Activated naive CD4-positive, alpha-beta T cell treated with anti-CD3 and anti-CD28 coated beads, Interleukin-2, amount 10 ng/mL, durations not matched to agents 7 days and 5 days (primary cell): ENCODE measurements around the gene STRA6.
"Not testable (repeated sequence)": the region's sequence is repeated elsewhere in the genome, so short reads cannot be mapped to it uniquely, and the experiment has no call there.

Source experiments
- CTCF ChIA-PET: fragments of 350-600 bp; sonication (Branson Sonifier 250); formaldehyde crosslinking; loops from one replicate; lab custom pipeline; 2021; ENCODE audit warnings: antibody characterized with exemption; lab: Charles Lee
- DNase-seq: peaks from one replicate; pipeline ENCODE4 v3.0.0-alpha.2; 2020
- H3K27ac Mint-ChIP-seq: one replicate; pipeline ENCODE4 v1.8.0; 2021; ENCODE audit warnings: mild to moderate bottlenecking, moderate library complexity, mixed read lengths
- H3K27me3 Mint-ChIP-seq: one replicate; pipeline ENCODE4 v1.8.0; 2021; ENCODE audit warnings: mild to moderate bottlenecking, mixed read lengths
- H3K36me3 Mint-ChIP-seq: one replicate; pipeline ENCODE4 v1.8.0; 2021; ENCODE audit warnings: mixed read lengths
- H3K4me1 Mint-ChIP-seq: one replicate; pipeline ENCODE4 v1.8.0; 2021; ENCODE audit warnings: mixed read lengths
- H3K4me3 Mint-ChIP-seq: one replicate; pipeline ENCODE4 v1.8.0; 2021; ENCODE audit warnings: mild to moderate bottlenecking, moderate library complexity, mixed read lengths
- H3K9me3 Mint-ChIP-seq: one replicate; pipeline ENCODE4 v1.8.0; 2021; ENCODE audit warnings: mixed read lengths

Gene STRA6

GRCh38 chr15:74174219-74174957 is 28.2 kb downstream of the STRA6 start:
- CTCF ChIA-PET: no interaction called here
- H3K27ac Mint-ChIP-seq: no peak overlapping the region
- no peaks in the 10 kb centered on the region for H3K9me3 Mint-ChIP-seq
- DNase-seq: no peak
- no peak overlapping the region for H3K4me3 Mint-ChIP-seq
- H3K36me3 Mint-ChIP-seq: no peaks in the 10 kb centered on the region
- peaks cover 13% of the 10 kb centered on the region for H3K27me3 Mint-ChIP-seq
- no peaks in the 10 kb centered on the region for H3K4me1 Mint-ChIP-seq

DNA sequence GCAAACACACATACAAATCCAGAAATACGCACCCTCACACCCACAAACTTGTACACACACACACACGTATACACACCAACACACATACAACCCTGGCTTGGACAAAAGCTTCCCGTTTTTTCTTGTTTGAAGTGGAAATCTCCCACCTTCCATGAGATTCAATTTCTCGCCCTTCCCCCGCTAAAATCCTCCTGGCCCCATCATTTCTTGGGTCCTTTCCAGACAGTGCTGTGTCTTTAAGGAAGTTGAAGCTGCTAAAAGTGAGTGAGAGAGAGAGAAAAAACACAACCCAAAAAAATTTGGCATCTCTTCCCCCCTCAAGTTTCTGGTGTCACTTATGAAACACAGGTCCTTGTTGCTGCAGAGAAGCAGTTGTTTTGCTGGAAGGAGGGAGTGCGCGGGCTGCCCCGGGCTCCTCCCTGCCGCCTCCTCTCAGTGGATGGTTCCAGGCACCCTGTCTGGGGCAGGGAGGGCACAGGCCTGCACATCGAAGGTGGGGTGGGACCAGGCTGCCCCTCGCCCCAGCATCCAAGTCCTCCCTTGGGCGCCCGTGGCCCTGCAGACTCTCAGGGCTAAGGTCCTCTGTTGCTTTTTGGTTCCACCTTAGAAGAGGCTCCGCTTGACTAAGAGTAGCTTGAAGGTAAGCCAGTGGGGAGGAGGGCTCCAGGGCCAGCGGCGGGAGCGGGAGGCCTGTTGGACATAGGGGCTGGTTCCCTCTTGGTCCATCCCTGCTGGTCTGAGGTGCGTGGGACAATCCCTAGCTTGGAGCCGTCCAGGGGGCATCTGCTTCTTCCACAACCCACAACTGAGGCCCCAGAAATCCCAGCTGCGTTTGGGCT is 29.0 kb downstream of the STRA6 start, which contains the start of gene ISLR:
Gene ISLR (plus strand): TSS at position 331 of the 839 bp plus-strand sequence. CDS start 1,149 bp downstream, outside the sequence.
- no peak within 1 kb of the TSS for H3K27ac Mint-ChIP-seq

DNA sequence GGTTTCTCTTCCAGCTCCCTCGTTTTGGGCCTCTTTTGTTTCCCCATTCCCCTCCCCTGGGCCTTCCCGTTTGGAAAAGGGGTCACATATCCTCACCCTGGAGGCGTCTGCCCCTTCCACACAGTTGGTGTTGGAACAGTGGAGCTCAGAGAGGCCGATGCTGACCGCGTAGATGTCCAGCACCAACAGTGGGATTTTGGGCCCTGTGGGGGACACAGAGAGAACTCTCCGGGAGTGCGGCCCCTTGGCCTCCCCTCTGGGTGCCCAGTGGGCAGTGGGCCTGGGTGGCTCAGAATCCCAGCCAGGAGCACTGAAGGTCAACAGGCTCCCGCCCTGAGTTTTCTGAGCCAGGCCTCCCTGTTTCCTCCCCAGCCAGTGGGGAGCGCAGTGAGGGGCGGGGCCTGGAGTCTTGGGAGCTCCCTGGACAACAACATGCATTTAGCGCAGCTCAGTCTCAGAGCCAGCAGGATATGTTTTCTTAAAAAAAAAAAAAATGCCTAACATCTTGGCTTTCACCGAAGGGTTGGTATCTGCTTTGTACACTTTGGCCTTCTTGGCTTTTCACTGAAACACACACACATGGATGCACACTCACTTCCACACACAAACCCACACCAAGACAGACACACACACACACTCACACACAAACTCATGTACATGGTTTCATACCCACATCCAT is 29.7 kb downstream of the STRA6 start:
- CTCF ChIA-PET: no interaction called here
- no peak overlapping the region for H3K27ac Mint-ChIP-seq
- no peak for DNase-seq
- H3K4me1 Mint-ChIP-seq: no peaks in the 10 kb centered on the region
- H3K4me3 Mint-ChIP-seq: no peak overlapping the region
- peaks cover 11% of the 10 kb centered on the region for H3K27me3 Mint-ChIP-seq
- H3K9me3 Mint-ChIP-seq: no peaks in the 10 kb centered on the region
- H3K36me3 Mint-ChIP-seq: no peaks in the 10 kb centered on the region

More for the DNA sequence above, 29.0 kb downstream of the STRA6 start, which contains the start of gene ISLR:
- Mint-ChIP-seq H3K4me3 (no peak within 1 kb of the TSS), H3K9me3 (no peaks in the 10 kb centered on the region), H3K4me1 (no peaks in the 10 kb centered on the region), H3K27me3 (peaks cover 13% of the 10 kb centered on the region), H3K36me3 (no peaks in the 10 kb centered on the region)
- CTCF ChIA-PET: no interaction called here
- DNase-seq: no peak

- no peaks in the 10 kb centered on the region for H3K9me3 Mint-ChIP-seq
These were observed 30.5 kb downstream of the STRA6 start for GRCh38 chr15:74171965-74172541.

DNA sequence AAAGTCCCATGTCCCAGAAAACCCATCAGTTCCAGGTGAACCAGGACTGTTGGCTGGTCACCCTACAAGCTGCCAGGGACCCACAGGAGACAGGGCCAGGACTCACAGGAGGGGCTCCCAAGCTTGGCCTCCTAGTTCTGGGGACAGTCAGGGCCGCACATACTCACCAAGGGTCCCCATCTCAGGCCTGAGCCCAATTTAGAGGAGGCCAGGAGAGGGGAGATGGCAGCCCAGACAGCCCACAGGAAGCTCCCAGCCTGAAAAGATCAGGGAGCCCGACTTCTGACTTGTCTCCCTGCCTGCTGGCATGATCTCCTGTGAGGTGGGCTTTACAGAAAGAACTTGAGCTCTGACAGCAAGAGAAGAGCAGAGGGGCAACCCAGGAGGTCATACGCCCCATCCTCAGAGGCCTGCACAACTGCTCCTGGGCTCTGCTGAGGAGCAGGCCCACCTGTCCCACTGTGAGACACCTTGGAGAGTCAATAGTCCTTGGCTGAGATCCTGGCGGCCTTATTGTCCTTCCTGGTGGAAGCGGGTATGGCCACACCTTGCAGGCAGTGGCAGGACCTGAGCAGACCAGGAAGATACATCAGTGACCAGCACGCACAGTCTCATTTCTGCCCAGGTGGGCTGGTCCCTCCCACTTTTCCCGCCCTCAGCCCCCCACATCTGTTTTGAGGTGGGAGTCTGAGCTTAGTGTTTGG is 31.6 kb downstream of the STRA6 start:
- H3K27ac Mint-ChIP-seq: no peak overlapping the region
- H3K4me3 Mint-ChIP-seq: no peak overlapping the region
- no peaks in the 10 kb centered on the region for H3K36me3 Mint-ChIP-seq
- H3K27me3 Mint-ChIP-seq: peaks cover 4% of the 10 kb centered on the region
- DNase-seq: no peak
- CTCF ChIA-PET: interaction anchor here (1.2 kb wide), 1 partner anchor 12 kb away, joined by 3 read pairs; no protein-coding TSS in a partner anchor
- H3K4me1 Mint-ChIP-seq: no peaks in the 10 kb centered on the region
- no peaks in the 10 kb centered on the region for H3K9me3 Mint-ChIP-seq

More at GRCh38 chr15:74171965-74172541, 30.5 kb downstream of the STRA6 start:
- no peak overlapping the region for H3K4me3 Mint-ChIP-seq
- CTCF ChIA-PET: no interaction called here
- no peak overlapping the region for H3K27ac Mint-ChIP-seq
- H3K27me3 Mint-ChIP-seq: peaks cover 12% of the 10 kb centered on the region
- DNase-seq: no peak
- no peaks in the 10 kb centered on the region for H3K4me1 Mint-ChIP-seq
- no peaks in the 10 kb centered on the region for H3K36me3 Mint-ChIP-seq

- no peaks in the 10 kb centered on the region for H3K36me3 Mint-ChIP-seq
- H3K4me1 Mint-ChIP-seq: no peaks in the 10 kb centered on the region
- CTCF ChIA-PET: interaction anchor here (1.2 kb wide), 1 partner anchor 11 kb away, joined by 3 read pairs; no protein-coding TSS in a partner anchor
- H3K9me3 Mint-ChIP-seq: no peaks in the 10 kb centered on the region
- no peak for DNase-seq
- peaks cover 4% of the 10 kb centered on the region for H3K27me3 Mint-ChIP-seq
- no peak overlapping the region for H3K27ac Mint-ChIP-seq
- H3K4me3 Mint-ChIP-seq: no peak overlapping the region
These were observed 32.3 kb downstream of the STRA6 start for GRCh38 chr15:74170071-74170844.

GRCh38 chr15:74168711-74169126 is 33.9 kb downstream of the STRA6 start:
- H3K27ac Mint-ChIP-seq: no peak overlapping the region
- CTCF ChIA-PET: no interaction called here
- H3K36me3 Mint-ChIP-seq: no peaks in the 10 kb centered on the region
- H3K27me3 Mint-ChIP-seq: peaks cover 4% of the 10 kb centered on the region
- no peak overlapping the region for H3K4me3 Mint-ChIP-seq
- no peaks in the 10 kb centered on the region for H3K4me1 Mint-ChIP-seq
- DNase-seq: no peak
- H3K9me3 Mint-ChIP-seq: no peaks in the 10 kb centered on the region

GRCh38 chr15:74167891-74168331 is 34.7 kb downstream of the STRA6 start:
- no peaks in the 10 kb centered on the region for H3K9me3 Mint-ChIP-seq
- CTCF ChIA-PET: no interaction called here
- H3K27ac Mint-ChIP-seq: no peak overlapping the region
- H3K36me3 Mint-ChIP-seq: no peaks in the 10 kb centered on the region
- no peaks in the 10 kb centered on the region for H3K4me1 Mint-ChIP-seq
- no peak overlapping the region for H3K4me3 Mint-ChIP-seq
- H3K27me3 Mint-ChIP-seq: peaks cover 9% of the 10 kb centered on the region
- no peak for DNase-seq

DNA sequence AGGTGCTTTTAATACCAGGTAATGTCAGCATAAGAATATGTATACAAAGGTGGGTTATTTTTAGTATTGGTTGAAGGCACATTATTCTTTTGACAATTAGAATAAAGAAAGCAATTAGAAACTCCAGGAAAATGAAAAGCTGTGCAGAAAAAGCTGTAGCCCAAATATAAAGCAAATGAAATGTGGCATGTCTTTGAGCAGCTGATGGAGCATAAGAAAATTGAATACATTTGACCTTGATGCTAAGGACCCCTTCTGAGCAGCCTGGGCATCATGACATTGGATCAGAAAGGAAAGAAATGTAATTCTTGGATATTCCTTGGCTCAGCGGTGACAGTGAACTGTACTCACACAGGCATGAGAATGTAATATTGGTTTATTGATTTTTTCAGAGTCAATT is 37.1 kb downstream of the STRA6 start:
- no peak overlapping the region for H3K27ac Mint-ChIP-seq
- no peaks in the 10 kb centered on the region for H3K9me3 Mint-ChIP-seq
- no peak overlapping the region for H3K4me3 Mint-ChIP-seq
- peaks cover 16% of the 10 kb centered on the region for H3K27me3 Mint-ChIP-seq
- no peak for DNase-seq
- H3K36me3 Mint-ChIP-seq: no peaks in the 10 kb centered on the region
- no peaks in the 10 kb centered on the region for H3K4me1 Mint-ChIP-seq
- CTCF ChIA-PET: interaction anchor here (1.4 kb wide), 1 partner anchor 142 kb away, joined by 4 read pairs; no protein-coding TSS in a partner anchor

GRCh38 chr15:74162195-74162536 is 40.4 kb downstream of the STRA6 start:
- H3K27ac Mint-ChIP-seq, H3K4me3 Mint-ChIP-seq, H3K9me3 Mint-ChIP-seq, DNase-seq, H3K36me3 Mint-ChIP-seq: not testable (repeated sequence)
- CTCF ChIA-PET: interaction anchor here (1.3 kb wide), 1 partner anchor 16 kb away, joined by 3 read pairs; no protein-coding TSS in a partner anchor
- H3K4me1 Mint-ChIP-seq: peaks cover 17% of the 10 kb centered on the region
- H3K27me3 Mint-ChIP-seq: peaks cover 13% of the 10 kb centered on the region

DNA sequence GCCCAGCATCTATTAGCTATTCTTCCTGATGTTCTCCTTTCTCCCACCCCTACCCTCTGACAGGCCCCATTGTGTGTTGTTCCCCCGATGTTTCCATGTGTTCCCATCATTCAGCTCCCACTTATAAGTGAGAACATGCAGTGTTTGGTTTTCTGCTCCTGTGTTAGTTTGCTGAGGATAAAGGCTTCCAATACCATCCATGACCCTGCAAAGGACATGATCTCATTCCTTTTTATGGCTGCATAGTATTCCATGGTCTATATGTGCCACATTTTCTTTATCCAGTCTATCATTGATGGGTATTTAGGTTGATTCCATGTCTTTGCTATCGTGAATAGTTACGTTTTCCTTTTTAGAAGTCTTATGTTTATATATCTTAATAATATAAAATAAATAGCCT is 42.2 kb downstream of the STRA6 start:
- not testable (repeated sequence) for H3K4me3 Mint-ChIP-seq, DNase-seq, H3K36me3 Mint-ChIP-seq, H3K9me3 Mint-ChIP-seq, H3K27ac Mint-ChIP-seq
- CTCF ChIA-PET: interaction anchor here (0.9 kb wide), 1 partner anchor 16 kb away, joined by 3 read pairs; no protein-coding TSS in a partner anchor
- Mint-ChIP-seq H3K4me1 (peaks cover 23% of the 10 kb centered on the region), H3K27me3 (peaks cover 20% of the 10 kb centered on the region)

- Mint-ChIP-seq H3K4me1 (peaks cover 23% of the 10 kb centered on the region), H3K36me3 (no peaks in the 10 kb centered on the region), H3K4me3 (no peak overlapping the region), H3K27ac (no peak overlapping the region), H3K9me3 (no peaks in the 10 kb centered on the region), H3K27me3 (peaks cover 25% of the 10 kb centered on the region)
- no peak for DNase-seq
- CTCF ChIA-PET: interaction anchor here (0.7 to 0.9 kb wide), 2 partner anchors 11 to 15 kb away, joined by 3 read pairs; no protein-coding TSS in a partner anchor
These were observed 42.8 kb downstream of the STRA6 start for GRCh38 chr15:74159773-74160172.
